DLD1 (cell line): ENCODE measurements around the gene LIFR.

Experiments used
- in situ Hi-C: cut with HindIII; loops from 2 replicates; pipeline ENCODE4 v1.10.0; 2017; ENCODE audit warnings: low sequenced_read_pairs

LIFR gene

GRCh38 chr5:38556599-38557307 is at the start of gene LIFR:
LIFR (minus strand) TSS chr5:38556646; CDS start chr5:38530647, 25,999 bp downstream.
- in situ Hi-C loops: no loop called here

GRCh38 chr5:38605610-38606009 is 49.2 kb upstream of the LIFR start:
- in situ Hi-C loops: no loop called here

- in situ Hi-C loops: no loop called here
Observed at GRCh38 chr5:38603691-38604090, 47.2 kb upstream of the LIFR start.

- in situ Hi-C loops: no loop called here
Observed at GRCh38 chr5:38602641-38603040, 46.2 kb upstream of the LIFR start.

GRCh38 chr5:38601863-38602298 is 45.4 kb upstream of the LIFR start:
- in situ Hi-C loops: no loop called here

GRCh38 chr5:38601133-38601862 is 44.9 kb upstream of the LIFR start:
- in situ Hi-C loops: no loop called here

GRCh38 chr5:38600329-38601045 is 44.0 kb upstream of the LIFR start:
- in situ Hi-C loops: no loop called here

GRCh38 chr5:38599751-38600150 is 43.3 kb upstream of the LIFR start:
- in situ Hi-C loops: loop anchor here (5.0 kb wide), 1 partner anchor 57 kb away; no protein-coding TSS in a partner anchor

GRCh38 chr5:38598994-38599617 is 42.7 kb upstream of the LIFR start:
- in situ Hi-C loops: loop anchor here (5.0 kb wide), 1 partner anchor 57 kb away; no protein-coding TSS in a partner anchor

GRCh38 chr5:38598296-38598993 is 42.0 kb upstream of the LIFR start:
- in situ Hi-C loops: loop anchor here (5.0 kb wide), 1 partner anchor 56 kb away; no protein-coding TSS in a partner anchor

- in situ Hi-C loops: loop anchor here (5.0 kb wide), 1 partner anchor 55 kb away; no protein-coding TSS in a partner anchor
Observed at GRCh38 chr5:38596981-38597380, 40.5 kb upstream of the LIFR start.

GRCh38 chr5:38595132-38595745 is 38.8 kb upstream of the LIFR start:
- in situ Hi-C loops: loop anchor here (5.0 kb wide), 1 partner anchor 53 kb away; no protein-coding TSS in a partner anchor

GRCh38 chr5:38593959-38594358 is 37.5 kb upstream of the LIFR start:
- in situ Hi-C loops: no loop called here

- in situ Hi-C loops: no loop called here
Observed at GRCh38 chr5:38591523-38591849, 35.0 kb upstream of the LIFR start.

GRCh38 chr5:38590838-38591522 is 34.5 kb upstream of the LIFR start:
- in situ Hi-C loops: no loop called here

- in situ Hi-C loops: no loop called here
Observed at GRCh38 chr5:38589629-38590028, 33.2 kb upstream of the LIFR start.

GRCh38 chr5:38585816-38586215 is 29.4 kb upstream of the LIFR start:
- in situ Hi-C loops: no loop called here

GRCh38 chr5:38583500-38583899 is 27.1 kb upstream of the LIFR start:
- in situ Hi-C loops: no loop called here

- in situ Hi-C loops: no loop called here
Observed at GRCh38 chr5:38582975-38583319, 26.5 kb upstream of the LIFR start.
